K562 (cell line): ENCODE measurements around the gene MAGEB10. TPM values are rescaled to one million over a fixed set of nuclear protein-coding genes. Genes with fewer than 3 reads are reported as not detected.

Source experiments
- ATAC-seq: fragments of 200-7000 bp; cut with Tn5 transposase; 3 replicates; pipeline ENCODE4 v1.9.1; 2020; ENCODE audit warnings: moderate library complexity
- BruUV-seq: library from RNA; stranded (reverse); fragments of 400-500 nt; replicated peaks from 2 replicates; lab custom pipeline; 2021; lab: Mats Ljungman, UMichigan
- CTCF ChIA-PET: fragments of 300-600 bp; formaldehyde crosslinking; extraction: SDS; loops from one replicate; lab custom pipeline; 2021; ENCODE audit warnings: low intra/inter-chr PET ratio; lab: Yijun Ruan, JAX
- POLR2A ChIA-PET: fragments of 300-600, 350-650 bp; sonication (Branson Sonifier 250); formaldehyde crosslinking; extraction: SDS; loops from one replicate; lab custom pipeline; 2021; ENCODE audit warnings: antibody characterized with exemption, inconsistent platforms; lab: Yijun Ruan, JAX
- DNase-seq, 4 experiments: peaks; one replicate each; pipeline versions ENCODE4 v3.0.0 to v3.0.0-alpha.2; 2011 to 2018; ENCODE audit warnings: low spot score in 3 of 4, mixed read lengths in 3 of 4; ENCODE audit errors: extremely low read depth in 1 of 4
- FAIRE-seq: peaks from 2 replicates; lab custom pipeline; 2011; peaks lifted over from hg19 to GRCh38; lab: Jason Lieb, UNC
- H2AFZ ChIP-seq: 2 replicates; pipeline ENCODE4 v1.6.0; 2011; ENCODE audit warnings: low read depth, low read length, control low read depth, inconsistent platforms
- H3K27ac ChIP-seq: fragments of 200-600 bp; 3 replicates; pipeline ENCODE4 v1.8.0; 2011; ENCODE audit warnings: low read depth, mild to moderate bottlenecking, control low read depth, inconsistent platforms, low read length, moderate library complexity, mixed read lengths; ENCODE audit errors: extremely low read depth
- H3K27me3 ChIP-seq, 2 experiments: fragments of 300-600 bp in 1 of 2; 2 replicates in 1 of 2; 3 replicates in 1 of 2; pipeline versions ENCODE4 v1.6.0 to v1.8.0; 2011; ENCODE audit warnings: inconsistent platforms in 2 of 2, low read length in 2 of 2, mild to moderate bottlenecking in 1 of 2, mixed read lengths in 1 of 2, moderate library complexity in 1 of 2; ENCODE audit not compliant: control insufficient read depth in 2 of 2, insufficient read depth in 2 of 2
- H3K36me3 ChIP-seq: fragments of 300-600 bp; 3 replicates; pipeline ENCODE4 v1.8.0; 2011; ENCODE audit warnings: mild to moderate bottlenecking, low read length, inconsistent platforms; ENCODE audit not compliant: control insufficient read depth, insufficient read depth
- H3K4me1 ChIP-seq, 2 experiments: fragments of 200-600 bp in 1 of 2; replicated peaks in 1 of 2; 2 replicates in 1 of 2; 3 replicates in 1 of 2; pipeline versions ENCODE4 v1.5.1 to v1.8.0; 2011; ENCODE audit warnings: inconsistent platforms in 2 of 2, low read length in 2 of 2, mild to moderate bottlenecking in 1 of 2, mixed read lengths in 1 of 2, moderate library complexity in 1 of 2; ENCODE audit not compliant: control insufficient read depth in 2 of 2, insufficient read depth in 2 of 2
- H3K4me2 ChIP-seq: 2 replicates; pipeline ENCODE4 v1.6.1; 2011; ENCODE audit warnings: low read length, control low read depth, inconsistent platforms, mixed read lengths; ENCODE audit not compliant: insufficient read depth
- H3K4me3 ChIP-seq: fragments of 200-600 bp; sonication (generic), shearing (Covaris generic); 2 replicates; pipeline ENCODE4 v1.5.1; 2016; ENCODE audit warnings: control low read depth, inconsistent platforms
- H3K79me2 ChIP-seq: fragments of 200-600 bp; 3 replicates; pipeline ENCODE4 v1.8.0; 2011; ENCODE audit warnings: low read length, inconsistent platforms; ENCODE audit not compliant: control insufficient read depth, insufficient read depth
- H3K9ac ChIP-seq, 2 experiments: 2 replicates each; pipeline versions ENCODE4 v1.6.0 to v1.6.1; 2011; ENCODE audit warnings: low read depth in 2 of 2, low read length in 2 of 2, control low read depth in 1 of 2, inconsistent platforms in 1 of 2, mild to moderate bottlenecking in 1 of 2, mixed read lengths in 1 of 2; ENCODE audit not compliant: insufficient read depth in 1 of 2
- H3K9me1 ChIP-seq: one replicate; pipeline ENCODE4 v1.6.0; 2011; ENCODE audit warnings: inconsistent platforms, mild to moderate bottlenecking, low read length, moderate library complexity; ENCODE audit not compliant: control insufficient read depth, insufficient read depth
- H3K9me3 ChIP-seq: replicated peaks from 2 replicates; pipeline ENCODE4 v1.5.1; 2011; ENCODE audit warnings: low read depth, low read length, inconsistent platforms; ENCODE audit not compliant: control insufficient read depth, insufficient read depth
- H4K20me1 ChIP-seq: replicated peaks from 2 replicates; pipeline ENCODE4 v1.6.1; 2011; ENCODE audit warnings: low read length, inconsistent platforms, mixed read lengths; ENCODE audit not compliant: control insufficient read depth, insufficient read depth
- BHLHE40 ChIP-seq: IDR thresholded peaks from 2 replicates; pipeline ENCODE4 v1.6.1; 2011; ENCODE audit warnings: low read length, improper control_type of control experiment
- CREBBP ChIP-seq: IDR thresholded peaks from one replicate; pipeline ENCODE4 v1.6.1; 2012; ENCODE audit warnings: low read depth, mild to moderate bottlenecking, control low read depth, inconsistent platforms, low read length
- KLF6 ChIP-seq: fragments of 250-450 bp; sonication (Bioruptor Pico); IDR thresholded peaks from 2 replicates; pipeline ENCODE4 v1.4.0; 2020; ENCODE audit warnings: mild to moderate bottlenecking, moderate library complexity, borderline replicate concordance
- MCM3 ChIP-seq: fragments of 450-650 bp; IDR thresholded peaks from 2 replicates; pipeline ENCODE4 v1.6.1; 2016
- MTA2 ChIP-seq: fragments of 450-650 bp; IDR thresholded peaks from 2 replicates; pipeline ENCODE4 v1.6.1; 2016; ENCODE audit warnings: low read depth
- PRMT5 ChIP-seq: sonication (generic); formaldehyde crosslinking; IDR thresholded peaks from 2 replicates; pipeline ENCODE4 v1.5.0; 2020; ENCODE audit warnings: missing genetic modification reagents
- RBM25 ChIP-seq: fragments of 200-400 bp; formaldehyde crosslinking; IDR thresholded peaks from 2 replicates; pipeline ENCODE4 v1.6.1; 2018; ENCODE audit warnings: low read length, low read depth, moderate library complexity; ENCODE audit not compliant: severe bottlenecking
- RFX1 ChIP-seq: fragments of 450-650 bp; IDR thresholded peaks from 2 replicates; pipeline ENCODE4 v1.6.1; 2016; ENCODE audit warnings: mild to moderate bottlenecking, moderate library complexity
- TAF7 ChIP-seq: fragments of 450-650 bp; IDR thresholded peaks from 2 replicates; pipeline ENCODE4 v1.6.1; 2016; ENCODE audit warnings: missing genetic modification characterization, missing compliant biosample characterization
- TAF9B ChIP-seq: fragments of 450-650 bp; IDR thresholded peaks from 2 replicates; pipeline ENCODE4 v1.6.1; 2018; ENCODE audit warnings: mild to moderate bottlenecking; ENCODE audit not compliant: partially characterized antibody
- ZNF316 ChIP-seq: fragments of 450-650 bp; IDR thresholded peaks from 2 replicates; pipeline ENCODE4 v1.6.1; 2016
- ZNF589 ChIP-seq: fragments of 200-800 bp; sonication (Bioruptor generic); IDR thresholded peaks from 2 replicates; pipeline ENCODE4 v1.6.1; 2016; ENCODE audit warnings: low read depth, missing genetic modification characterization, missing compliant biosample characterization
- in situ Hi-C: fragments of 300-500 bp; cut with MboI; formaldehyde crosslinking; loops from 4 replicates; pipeline ENCODE4 v1.15.0; 2018; ENCODE audit warnings: inconsistent platforms, mixed read lengths
- intact Hi-C: fragments of 100-400 bp; cut with micrococcal nuclease; formaldehyde crosslinking; loops from 2 replicates; pipeline ENCODE4 v1.14.2; 2022
- polyA plus RNA-seq, 8 experiments: library from polyadenylated mRNA; depleted of rRNA in 4 of 8; stranded (reverse) in 5 of 8; unstranded in 3 of 8; fragments of >200 nt; fragmentation: Nextera tagmentation in 2 of 8; fragmentation: Illumina TruSeq in 1 of 8; extraction: Ambion mirVana in 2 of 8; extraction: Trizol in 1 of 8; gene quantifications; 2 replicates each; pipeline versions ENCODE4 v1.2.1 to v1.2.3, GENCODE V29; 2011 to 2014; ENCODE audit warnings: inconsistent platforms in 1 of 8, missing spikeins in 1 of 8
- total RNA-seq, 7 experiments: library from RNA; depleted of rRNA in 6 of 7; stranded (reverse); fragments of >200 nt in 6 of 7; fragmentation: Illumina TruSeq in 2 of 7; extraction: Trizol in 2 of 7; gene quantifications; 2 replicates each; pipeline versions ENCODE4 v1.2.1 to v1.2.3, GENCODE V29; 2011 to 2021; ENCODE audit warnings: low replicate concordance in 1 of 7
- TF ChIP-seq, protein P1 (sequence below): fragments of 250-450 bp; sonication (Bioruptor Pico); IDR thresholded peaks from 2 replicates; pipeline ENCODE4 v1.8.0; 2021; ENCODE audit warnings: borderline replicate concordance, mild to moderate bottlenecking, moderate library complexity; ENCODE audit not compliant: poor library complexity, severe bottlenecking
- TF ChIP-seq, protein P2 (sequence below), 3 experiments: fragments of 200-800 bp in 1 of 3; sonication (Bioruptor generic) in 1 of 3; sonication (generic) in 1 of 3; formaldehyde crosslinking in 1 of 3; IDR thresholded peaks; 2 replicates each; pipeline versions ENCODE4 v1.6.1 to v1.8.0; 2016 to 2022; ENCODE audit warnings: mild to moderate bottlenecking in 2 of 3, missing compliant biosample characterization in 2 of 3, missing genetic modification characterization in 2 of 3, missing genetic modification reagents in 1 of 3
- TF ChIP-seq, protein P3 (sequence below): fragments of 450-650 bp; IDR thresholded peaks from 2 replicates; pipeline ENCODE4 v1.6.1; 2016; ENCODE audit warnings: borderline replicate concordance
- TF ChIP-seq, protein P4 (sequence below): sonication (generic); formaldehyde crosslinking; IDR thresholded peaks from 2 replicates; pipeline ENCODE4 v1.8.0; 2022; ENCODE audit warnings: mild to moderate bottlenecking, low read depth, missing genetic modification reagents

Gene MAGEB10
- total and polyA plus RNA-seq, 9 of the 15 experiments (the other 6 are each of a cell fraction or from before 2014, with no cell fraction given), result 0.07 to 0.76 (median 0.42) TPM

DNA sequence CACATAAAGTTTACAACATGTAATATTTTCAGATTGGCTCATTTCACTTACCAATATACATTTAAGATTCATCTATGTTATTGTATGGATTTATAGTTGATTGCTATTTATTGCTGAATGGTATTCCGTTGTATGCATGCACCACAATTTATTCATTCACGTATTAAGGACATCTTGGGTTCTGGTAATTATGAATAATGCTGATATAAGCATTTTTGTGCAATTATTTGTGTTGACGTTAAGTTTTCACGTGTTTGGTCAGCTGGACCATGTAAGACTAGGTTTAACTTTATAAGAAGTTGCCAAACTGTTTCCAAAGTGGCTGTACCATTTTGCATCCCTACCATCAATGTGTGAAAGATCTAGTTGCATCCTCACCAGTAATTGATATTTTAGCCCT is 35.1 kb downstream of the MAGEB10 start (continued):
- TF ChIP-seq, protein P1, sequence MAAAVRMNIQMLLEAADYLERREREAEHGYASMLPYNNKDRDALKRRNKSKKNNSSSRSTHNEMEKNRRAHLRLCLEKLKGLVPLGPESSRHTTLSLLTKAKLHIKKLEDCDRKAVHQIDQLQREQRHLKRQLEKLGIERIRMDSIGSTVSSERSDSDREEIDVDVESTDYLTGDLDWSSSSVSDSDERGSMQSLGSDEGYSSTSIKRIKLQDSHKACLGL (CRISPR knock-in tag), result no peak
- TF ChIP-seq ZNF589 (CRISPR knock-in tag) (no peak), MTA2 (no peak), MCM3 (no peak), KLF6 (CRISPR knock-in tag) (no peak), ZNF316 (peak; percentile 53), RBM25 (no peak), PRMT5 (CRISPR knock-in tag) (no peak), TAF7 (tag) (no peak)
- TF ChIP-seq, protein P2, sequence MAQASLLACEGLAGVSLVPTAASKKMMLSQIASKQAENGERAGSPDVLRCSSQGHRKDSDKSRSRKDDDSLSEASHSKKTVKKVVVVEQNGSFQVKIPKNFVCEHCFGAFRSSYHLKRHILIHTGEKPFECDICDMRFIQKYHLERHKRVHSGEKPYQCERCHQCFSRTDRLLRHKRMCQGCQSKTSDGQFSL (CRISPR knock-in tag; IDR thresholded peaks at IDR 0.05), result no peak
- TF ChIP-seq, protein P2 (tag; IDR thresholded peaks at IDR 0.05), result no peak
- TF ChIP-seq, all 486 proteins: peak for 3

DNA sequence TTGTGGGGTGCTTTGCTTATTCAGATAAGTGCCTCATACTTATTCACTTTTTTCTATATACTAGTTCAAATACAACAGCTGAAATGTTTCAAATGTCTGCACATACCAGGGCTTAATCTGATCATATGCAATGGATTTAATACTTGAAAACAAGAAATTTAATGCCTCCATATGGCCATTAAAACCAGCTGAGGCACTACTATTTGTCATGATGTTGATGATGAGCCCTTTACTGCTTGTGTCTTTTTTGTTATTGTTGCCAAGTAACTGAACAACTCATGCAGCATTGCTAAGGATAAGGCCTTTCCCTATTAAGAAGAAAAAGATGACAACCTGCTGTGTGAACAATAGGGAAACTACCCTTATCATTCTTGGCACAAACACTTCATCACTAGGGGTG is 52.5 kb downstream of the MAGEB10 start:
- Histone ChIP-seq H3K4me1 (no peaks in the 10 kb centered on the region), H3K27ac (no peak overlapping the region), H3K4me2 (no peak overlapping the region), H3K4me3 (no peak overlapping the region), H2AFZ (no peak overlapping the region), H3K36me3 (no peaks in the 10 kb centered on the region), H3K9me3 (no peaks in the 10 kb centered on the region), H3K9me1 (no peaks in the 10 kb centered on the region), H3K27me3 (no peaks in the 10 kb centered on the region), H3K9ac (no peak overlapping the region), H3K79me2 (no peaks in the 10 kb centered on the region), H4K20me1 (no peaks in the 10 kb centered on the region)
- ATAC-seq (no peak), DNase-seq (no peak), FAIRE-seq (no peak)
- ChIA-PET POLR2A (no interaction called here), CTCF (no interaction called here)
- intact Hi-C loops, result no loop called here
- no TSS peak for BruUV-seq
- in situ Hi-C loops, result no loop called here
- TF ChIP-seq CREBBP, result no peak
- TF ChIP-seq TAF9B, result no peak
- TF ChIP-seq, protein P3, sequence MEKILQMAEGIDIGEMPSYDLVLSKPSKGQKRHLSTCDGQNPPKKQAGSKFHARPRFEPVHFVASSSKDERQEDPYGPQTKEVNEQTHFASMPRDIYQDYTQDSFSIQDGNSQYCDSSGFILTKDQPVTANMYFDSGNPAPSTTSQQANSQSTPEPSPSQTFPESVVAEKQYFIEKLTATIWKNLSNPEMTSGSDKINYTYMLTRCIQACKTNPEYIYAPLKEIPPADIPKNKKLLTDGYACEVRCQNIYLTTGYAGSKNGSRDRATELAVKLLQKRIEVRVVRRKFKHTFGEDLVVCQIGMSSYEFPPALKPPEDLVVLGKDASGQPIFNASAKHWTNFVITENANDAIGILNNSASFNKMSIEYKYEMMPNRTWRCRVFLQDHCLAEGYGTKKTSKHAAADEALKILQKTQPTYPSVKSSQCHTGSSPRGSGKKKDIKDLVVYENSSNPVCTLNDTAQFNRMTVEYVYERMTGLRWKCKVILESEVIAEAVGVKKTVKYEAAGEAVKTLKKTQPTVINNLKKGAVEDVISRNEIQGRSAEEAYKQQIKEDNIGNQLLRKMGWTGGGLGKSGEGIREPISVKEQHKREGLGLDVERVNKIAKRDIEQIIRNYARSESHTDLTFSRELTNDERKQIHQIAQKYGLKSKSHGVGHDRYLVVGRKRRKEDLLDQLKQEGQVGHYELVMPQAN, result no peak
- no peak for TF ChIP-seq BHLHE40
- TF ChIP-seq, protein P4, sequence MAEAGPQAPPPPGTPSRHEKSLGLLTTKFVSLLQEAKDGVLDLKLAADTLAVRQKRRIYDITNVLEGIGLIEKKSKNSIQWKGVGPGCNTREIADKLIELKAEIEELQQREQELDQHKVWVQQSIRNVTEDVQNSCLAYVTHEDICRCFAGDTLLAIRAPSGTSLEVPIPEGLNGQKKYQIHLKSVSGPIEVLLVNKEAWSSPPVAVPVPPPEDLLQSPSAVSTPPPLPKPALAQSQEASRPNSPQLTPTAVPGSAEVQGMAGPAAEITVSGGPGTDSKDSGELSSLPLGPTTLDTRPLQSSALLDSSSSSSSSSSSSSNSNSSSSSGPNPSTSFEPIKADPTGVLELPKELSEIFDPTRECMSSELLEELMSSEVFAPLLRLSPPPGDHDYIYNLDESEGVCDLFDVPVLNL (CRISPR knock-in tag), result no peak
- TF ChIP-seq RFX1, result no peak
